A549 (cell line): ENCODE data around the gene RCAN2.

Experiments used
- CEBPB ChIP-seq, 2 experiments: fragments of >200 bp in 1 of 2; sonication (Bioruptor Twin) in 1 of 2; formaldehyde crosslinking in 1 of 2; IDR thresholded peaks; 2 replicates each; pipeline ENCODE4 v1.6.1; 2012 to 2016
- CHD2 ChIP-seq: fragments of 150-350 bp; IDR thresholded peaks from 2 replicates; pipeline ENCODE4 v1.6.1; 2014; ENCODE audit warnings: low read length; ENCODE audit not compliant: partially characterized antibody
- CTCF ChIP-seq: fragments of >200 bp; sonication (Bioruptor Twin); formaldehyde crosslinking; IDR thresholded peaks from 3 replicates; pipeline ENCODE4 v1.5.1; 2016
- EHMT2 ChIP-seq: fragments of 200-600 bp; sonication (generic); IDR thresholded peaks from 2 replicates; pipeline ENCODE4 v1.6.1; 2016; ENCODE audit warnings: antibody characterized with exemption, low read depth, mild to moderate bottlenecking, moderate library complexity
- EP300 ChIP-seq, 2 experiments: fragments of >200 bp; sonication (Bioruptor Twin); formaldehyde crosslinking; IDR thresholded peaks; 2 replicates in 1 of 2; 3 replicates in 1 of 2; pipeline ENCODE4 v1.6.1; 2016 to 2017
- ESRRA ChIP-seq: fragments of 150-350 bp; IDR thresholded peaks from 2 replicates; pipeline ENCODE4 v1.6.1; 2014; ENCODE audit warnings: mild to moderate bottlenecking, low read length, borderline replicate concordance
- HEYL ChIP-seq: fragments of 250-450 bp; sonication (Bioruptor Pico); IDR thresholded peaks from 2 replicates; pipeline ENCODE4 v1.8.0; 2021; ENCODE audit warnings: mild to moderate bottlenecking, moderate library complexity
- POLR2A ChIP-seq: IDR thresholded peaks from 2 replicates; pipeline ENCODE4 v1.6.1; 2012; ENCODE audit warnings: mild to moderate bottlenecking, low read length
- RCOR1 ChIP-seq: fragments of 150-350 bp; IDR thresholded peaks from 2 replicates; pipeline ENCODE4 v1.6.1; 2014; ENCODE audit warnings: antibody characterized with exemption, low read length, low read depth
- REST ChIP-seq: fragments of 200-600 bp; sonication (generic); IDR thresholded peaks from 2 replicates; pipeline ENCODE4 v1.6.1; 2016; ENCODE audit warnings: antibody characterized with exemption, mild to moderate bottlenecking, moderate library complexity
- RFX5 ChIP-seq: fragments of 450-650 bp; IDR thresholded peaks from 2 replicates; pipeline ENCODE4 v1.7.1; 2014; ENCODE audit warnings: antibody characterized with exemption, mild to moderate bottlenecking, moderate library complexity
- TF ChIP-seq, protein P1 (sequence below): IDR thresholded peaks from 2 replicates; pipeline ENCODE4 v1.6.1; 2012

GRCh38 chr6:46296586-46296985 is 194.7 kb downstream of the RCAN2 start:
- TF ChIP-seq HEYL (CRISPR knock-in tag) (no peak), REST (no peak), CEBPB (IDR thresholded peaks at IDR 0.05) (no peak), POLR2A (no peak), CTCF (no peak), RFX5 (no peak), EP300 (IDR thresholded peaks at IDR 0.05) (no peak), EHMT2 (no peak), ESRRA (no peak), CHD2 (no peak), RCOR1 (no peak)
- TF ChIP-seq, protein P1, sequence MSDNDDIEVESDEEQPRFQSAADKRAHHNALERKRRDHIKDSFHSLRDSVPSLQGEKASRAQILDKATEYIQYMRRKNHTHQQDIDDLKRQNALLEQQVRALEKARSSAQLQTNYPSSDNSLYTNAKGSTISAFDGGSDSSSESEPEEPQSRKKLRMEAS, result no peak
